ENCODE data around the gene SPTBN4.
"Not testable (repeated sequence)": the region's sequence is repeated elsewhere in the genome, so short reads cannot be mapped to it uniquely, and the experiment has no call there.

DNA sequence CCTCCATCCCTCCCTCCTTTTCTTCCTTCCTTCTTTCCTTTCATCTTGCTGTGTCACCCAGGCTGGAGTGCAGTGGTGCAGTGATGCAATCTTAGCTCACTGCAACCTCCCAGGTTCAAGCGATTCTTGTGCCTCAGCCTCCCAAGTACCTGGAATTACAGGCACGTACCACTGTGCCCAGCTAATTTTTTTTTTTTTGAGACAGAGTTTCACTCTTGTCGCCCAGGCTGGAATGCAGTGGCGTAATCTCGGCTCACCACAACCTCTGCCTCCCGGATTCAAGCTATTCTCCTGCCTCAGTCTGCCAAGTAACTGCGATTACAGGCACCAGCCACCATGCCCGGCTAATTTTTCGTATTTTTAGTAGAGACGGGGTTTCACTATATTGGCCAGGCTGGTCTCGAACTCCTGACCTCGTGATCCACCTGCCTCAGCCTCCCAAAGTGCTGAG lies 3.2 kb upstream of the SPTBN4 start:
- TF ChIP-seq, protein P1, sequence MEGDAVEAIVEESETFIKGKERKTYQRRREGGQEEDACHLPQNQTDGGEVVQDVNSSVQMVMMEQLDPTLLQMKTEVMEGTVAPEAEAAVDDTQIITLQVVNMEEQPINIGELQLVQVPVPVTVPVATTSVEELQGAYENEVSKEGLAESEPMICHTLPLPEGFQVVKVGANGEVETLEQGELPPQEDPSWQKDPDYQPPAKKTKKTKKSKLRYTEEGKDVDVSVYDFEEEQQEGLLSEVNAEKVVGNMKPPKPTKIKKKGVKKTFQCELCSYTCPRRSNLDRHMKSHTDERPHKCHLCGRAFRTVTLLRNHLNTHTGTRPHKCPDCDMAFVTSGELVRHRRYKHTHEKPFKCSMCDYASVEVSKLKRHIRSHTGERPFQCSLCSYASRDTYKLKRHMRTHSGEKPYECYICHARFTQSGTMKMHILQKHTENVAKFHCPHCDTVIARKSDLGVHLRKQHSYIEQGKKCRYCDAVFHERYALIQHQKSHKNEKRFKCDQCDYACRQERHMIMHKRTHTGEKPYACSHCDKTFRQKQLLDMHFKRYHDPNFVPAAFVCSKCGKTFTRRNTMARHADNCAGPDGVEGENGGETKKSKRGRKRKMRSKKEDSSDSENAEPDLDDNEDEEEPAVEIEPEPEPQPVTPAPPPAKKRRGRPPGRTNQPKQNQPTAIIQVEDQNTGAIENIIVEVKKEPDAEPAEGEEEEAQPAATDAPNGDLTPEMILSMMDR (IDR thresholded peaks at IDR 0.05): not testable (repeated sequence)
- not testable (repeated sequence) for TF ChIP-seq ZFX (IDR thresholded peaks at IDR 0.05; ENCODE audit: borderline replicate concordance)
